ENCODE data around the gene CACNA2D3.

Gene CACNA2D3

GRCh38 chr3:54421943-54422342, 299.6 kb downstream of the CACNA2D3 start:
- no peak for TF ChIP-seq CTCF (IDR thresholded peaks at IDR 0.05; ENCODE audit: low read length)
- TF ChIP-seq EZH2 (optimal IDR thresholded peaks at IDR 0.05; ENCODE audit: low read depth, low read length), result no peak
- TF ChIP-seq EZH2phosphoT487 (IDR thresholded peaks at IDR 0.05; ENCODE audit: low read length), result no peak
- Histone ChIP-seq H3K27me3 (replicated peaks; ENCODE audit: insufficient read depth, low read length) (no peaks in the 10 kb centered on the region), H3K4me1 (ENCODE audit: low read length) (no peaks in the 10 kb centered on the region), H4K20me1 (ENCODE audit: insufficient read depth, low read length) (no peaks in the 10 kb centered on the region), H3F3A (ENCODE audit: insufficient read depth, low read length) (no peaks in the 10 kb centered on the region), H3K9me3 (replicated peaks; ENCODE audit: insufficient read depth, low read length) (no peaks in the 10 kb centered on the region), H3K9ac (ENCODE audit: low read length) (no peak overlapping the region), H3K79me2 (ENCODE audit: low read length) (no peaks in the 10 kb centered on the region), H3K9me2 (replicated peaks; ENCODE audit: insufficient read depth, low read length) (no peaks in the 10 kb centered on the region), H3K4me3 (ENCODE audit: low read length) (no peak overlapping the region), H2AFZ (ENCODE audit: low read length) (no peak overlapping the region), H3K4me2 (ENCODE audit: low read depth, low read length) (no peak overlapping the region), H3K27ac (ENCODE audit: low read length) (no peak overlapping the region), H3K36me3 (replicated peaks; ENCODE audit: insufficient read depth, low read length) (no peaks in the 10 kb centered on the region)
- DNase-seq, result no peak

GRCh38 chr3:54424292-54424691, 301.9 kb downstream of the CACNA2D3 start:
- H4K20me1 ChIP-seq (ENCODE audit: insufficient read depth, low read length), result no peaks in the 10 kb centered on the region
- no peaks in the 10 kb centered on the region for H3K9me3 ChIP-seq (replicated peaks; ENCODE audit: insufficient read depth, low read length)
- no peak for DNase-seq
- H3K9ac ChIP-seq (ENCODE audit: low read length), result no peak overlapping the region
- H3K36me3 ChIP-seq (replicated peaks; ENCODE audit: insufficient read depth, low read length), result no peaks in the 10 kb centered on the region
- no peak overlapping the region for H3K4me2 ChIP-seq (ENCODE audit: low read depth, low read length)
- H3K79me2 ChIP-seq (ENCODE audit: low read length), result no peaks in the 10 kb centered on the region
- TF ChIP-seq EZH2 (optimal IDR thresholded peaks at IDR 0.05; ENCODE audit: low read depth, low read length) (no peak), EZH2phosphoT487 (IDR thresholded peaks at IDR 0.05; ENCODE audit: low read length) (no peak), CTCF (IDR thresholded peaks at IDR 0.05; ENCODE audit: low read length) (no peak)
- H3F3A ChIP-seq (ENCODE audit: insufficient read depth, low read length), result no peaks in the 10 kb centered on the region
- no peaks in the 10 kb centered on the region for H3K27me3 ChIP-seq (replicated peaks; ENCODE audit: insufficient read depth, low read length)
- H3K4me3 ChIP-seq (ENCODE audit: low read length), result no peak overlapping the region
- H2AFZ ChIP-seq (ENCODE audit: low read length), result no peak overlapping the region
- no peaks in the 10 kb centered on the region for H3K4me1 ChIP-seq (ENCODE audit: low read length)
- H3K9me2 ChIP-seq (replicated peaks; ENCODE audit: insufficient read depth, low read length), result no peaks in the 10 kb centered on the region
- H3K27ac ChIP-seq (ENCODE audit: low read length), result no peak overlapping the region

DNA sequence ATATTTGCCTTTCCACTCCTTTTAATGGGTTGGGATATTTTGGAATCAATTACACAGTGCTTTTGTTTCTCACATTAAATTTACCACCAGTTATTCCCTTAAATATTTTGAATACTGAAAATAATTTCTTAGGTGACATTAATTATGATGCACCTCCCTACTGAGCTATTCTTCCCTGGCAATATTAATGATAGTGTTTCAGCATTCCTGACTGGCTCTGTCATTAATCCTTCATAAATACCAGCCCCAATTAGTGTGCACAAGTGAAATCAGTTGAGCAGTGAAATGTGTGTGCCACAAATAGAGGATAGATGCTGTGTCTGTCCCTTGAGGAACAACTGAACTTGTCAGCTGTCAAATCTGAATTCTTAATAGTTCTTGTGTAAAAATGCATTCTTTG, 304.0 kb downstream of the CACNA2D3 start:
- Histone ChIP-seq H3F3A (ENCODE audit: insufficient read depth, low read length) (no peaks in the 10 kb centered on the region), H3K9me3 (replicated peaks; ENCODE audit: insufficient read depth, low read length) (no peaks in the 10 kb centered on the region), H3K36me3 (replicated peaks; ENCODE audit: insufficient read depth, low read length) (no peaks in the 10 kb centered on the region), H3K4me3 (ENCODE audit: low read length) (no peak overlapping the region), H3K9ac (ENCODE audit: low read length) (no peak overlapping the region), H3K4me1 (ENCODE audit: low read length) (no peaks in the 10 kb centered on the region), H2AFZ (ENCODE audit: low read length) (no peak overlapping the region), H3K9me2 (replicated peaks; ENCODE audit: insufficient read depth, low read length) (no peaks in the 10 kb centered on the region), H3K27ac (ENCODE audit: low read length) (no peak overlapping the region), H3K27me3 (replicated peaks; ENCODE audit: insufficient read depth, low read length) (no peaks in the 10 kb centered on the region), H3K79me2 (ENCODE audit: low read length) (no peaks in the 10 kb centered on the region), H3K4me2 (ENCODE audit: low read depth, low read length) (no peak overlapping the region), H4K20me1 (ENCODE audit: insufficient read depth, low read length) (no peaks in the 10 kb centered on the region)
- DNase-seq, result no peak
- no peak for TF ChIP-seq EZH2phosphoT487 (IDR thresholded peaks at IDR 0.05; ENCODE audit: low read length)
- TF ChIP-seq EZH2 (optimal IDR thresholded peaks at IDR 0.05; ENCODE audit: low read depth, low read length), result no peak
- no peak for TF ChIP-seq CTCF (IDR thresholded peaks at IDR 0.05; ENCODE audit: low read length)
